ENCODE data around the gene NAV2.

GRCh38 chr11:20024172-20024935 is 311.7 kb downstream of the NAV2 start:
- TF ChIP-seq CTCF (IDR thresholded peaks at IDR 0.05), result no peak
- no peak for TF ChIP-seq EP300 (IDR thresholded peaks at IDR 0.05)
- no peak for TF ChIP-seq POLR2A (IDR thresholded peaks at IDR 0.05)
